Stomach (tissue), 9 donors: ENCODE measurements around the gene OLFML1. TPM values are rescaled to one million over a fixed set of nuclear protein-coding genes. Genes with fewer than 3 reads are reported as not detected.

Source experiments
- DNase-seq, 2 donors: peaks; one replicate each; pipeline versions ENCODE4 v3.0.0 to v3.0.0-alpha.2; 2013 to 2019
- H3K27ac ChIP-seq, 5 donors: fragments of 200-600 bp in 4 of 5; sonication (generic) in 4 of 5; one replicate each; pipeline ENCODE4 v1.5.1; 2013 to 2019; ENCODE audit warnings: mild to moderate bottlenecking in 1 of 5, moderate library complexity in 1 of 5
- H3K27me3 ChIP-seq, 3 donors: fragments of 200-600 bp; sonication (generic); one replicate each; pipeline ENCODE4 v1.5.1; 2017 to 2019; ENCODE audit warnings: mixed run types in 1 of 3
- H3K36me3 ChIP-seq, 4 donors: fragments of 200-600 bp; sonication (generic); 1 replicate in 3 of 4; 2 replicates in 1 of 4; pipeline ENCODE4 v1.5.1; 2016 to 2019
- H3K4me1 ChIP-seq, 4 donors: fragments of 200-600 bp; sonication (generic); one replicate each; pipeline ENCODE4 v1.5.1; 2016 to 2019
- H3K4me3 ChIP-seq, 4 donors: fragments of 200-600 bp; sonication (generic) in 3 of 4; one replicate each; pipeline ENCODE4 v1.5.1; 2016 to 2019; ENCODE audit warnings: mild to moderate bottlenecking in 1 of 4
- H3K9me3 ChIP-seq, 4 donors: fragments of 200-600 bp; sonication (generic); one replicate each; pipeline ENCODE4 v1.5.1; 2016 to 2019
- CTCF ChIP-seq, 7 experiments: fragments of 450-650 bp in 4 of 7; fragments of 200-600 bp in 3 of 7; sonication (generic) in 3 of 7; IDR thresholded peaks; one replicate each; pipeline ENCODE4 v1.5.1; 2016 to 2019; ENCODE audit warnings: antibody characterized with exemption in 7 of 7, control low read depth in 2 of 7, mild to moderate bottlenecking in 1 of 7
- EP300 ChIP-seq: sonication (generic); formaldehyde crosslinking; IDR thresholded peaks from one replicate; pipeline ENCODE4 v1.6.1; 2017; ENCODE audit warnings: antibody characterized with exemption
- POLR2A ChIP-seq, 4 donors: fragments of 450-650 bp; IDR thresholded peaks; one replicate each; pipeline ENCODE4 v1.6.1; 2016; ENCODE audit warnings: antibody characterized with exemption in 4 of 4, control low read depth in 2 of 4, mild to moderate bottlenecking in 1 of 4, moderate library complexity in 1 of 4
- POLR2AphosphoS5 ChIP-seq, 3 donors: sonication (generic); formaldehyde crosslinking; IDR thresholded peaks; one replicate each; pipeline ENCODE4 v1.6.1; 2016; ENCODE audit warnings: antibody characterized with exemption in 3 of 3
- WGBS, 5 donors: extraction: QIAGEN DNeasy Blood & Tissue Kit in 3 of 5; methylation state at CpG; one replicate each; pipeline versions ENCODE4 v1.1.5 to v1.1.7; 2013 to 2018; 5-methylcytosine and 5-hydroxymethylcytosine counted together
- intact Hi-C: fragments of 100-400 bp; cut with DNase I; formaldehyde crosslinking; loops from one replicate; pipeline ENCODE4 v1.15.1; 2023; ENCODE audit warnings: low total_unique reads
- polyA plus RNA-seq, 3 donors: library from polyadenylated mRNA; stranded (reverse); fragments of 200-250 nt; gene quantifications; one replicate each; pipeline ENCODE4 v1.2.3, GENCODE V29; 2013
- total RNA-seq, 5 donors: library from RNA; depleted of rRNA; stranded (reverse); fragments of >200 nt; gene quantifications; one replicate each; pipeline versions ENCODE4 v1.1.0 to v1.2.3, GENCODE V29; 2014 to 2016
- donor health status: healthy with polysubstance abuse.
- donor health status: Bipolar disorder and iron deficiency.
- donor health status: healthy.

Gene OLFML1
- total and polyA plus RNA-seq, 8 donors, result 0.90 to 14.9 (median 2.6) TPM; not detected in 3

GRCh38 chr11:7508087-7508486 lies 22.8 kb downstream of the OLFML1 start:
- no peak overlapping the region for H3K27ac ChIP-seq
- no peak for DNase-seq
- H3K4me1 ChIP-seq, result peaks cover 21 to 25% (median 23%) of the 10 kb centered on the region in 4 donors
- no peaks in the 10 kb centered on the region for H3K9me3 ChIP-seq
- no peak overlapping the region for H3K4me3 ChIP-seq
- no peaks in the 10 kb centered on the region for H3K36me3 ChIP-seq
- no peak for TF ChIP-seq EP300
- no peak for TF ChIP-seq CTCF (IDR thresholded peaks at IDR 0.05)
- TF ChIP-seq POLR2A (IDR thresholded peaks at IDR 0.05), result no peak
- no peak for TF ChIP-seq POLR2AphosphoS5 (IDR thresholded peaks at IDR 0.05)
- intact Hi-C loops, result loop anchor here (10.0 kb wide), 1 partner anchor 177 kb away; no protein-coding TSS in a partner anchor
- 55 to 73% (median 61%) methylated on average over 3 of the region's 3 CpGs for WGBS, 5 donors
- no peaks in the 10 kb centered on the region for H3K27me3 ChIP-seq

GRCh38 chr11:7509966-7510365 lies 24.7 kb downstream of the OLFML1 start:
- no peak for TF ChIP-seq CTCF (IDR thresholded peaks at IDR 0.05)
- TF ChIP-seq POLR2AphosphoS5 (IDR thresholded peaks at IDR 0.05), result no peak
- TF ChIP-seq POLR2A (IDR thresholded peaks at IDR 0.05), result no peak
- no peak for TF ChIP-seq EP300
- no peaks in the 10 kb centered on the region for H3K9me3 ChIP-seq
- no peak for DNase-seq
- intact Hi-C loops, result loop anchor here (10.0 kb wide), 1 partner anchor 175 kb away; no protein-coding TSS in a partner anchor
- H3K4me3 ChIP-seq, result no peak overlapping the region
- H3K27me3 ChIP-seq, result no peaks in the 10 kb centered on the region
- peaks cover 21 to 37% (median 34%) of the 10 kb centered on the region in 4 donors for H3K4me1 ChIP-seq
- no peaks in the 10 kb centered on the region for H3K36me3 ChIP-seq
- no peak overlapping the region for H3K27ac ChIP-seq
- WGBS, 5 donors, result 90 to 98% (median 97%) methylated on average over 2 of the region's 2 CpGs

- TF ChIP-seq CTCF (IDR thresholded peaks at IDR 0.05), result no peak
- TF ChIP-seq POLR2AphosphoS5 (IDR thresholded peaks at IDR 0.05), result peak in 2 of 3 donors; percentile 18 to 37
- H3K9me3 ChIP-seq, result no peaks in the 10 kb centered on the region
- intact Hi-C loops, result no loop called here
- DNase-seq, result peak; percentile 73 to 80
- WGBS, 5 donors, result 11 to 25% (median 17%) methylated on average over 5 of the region's 5 CpGs
- no peaks in the 10 kb centered on the region for H3K27me3 ChIP-seq
- no peaks in the 10 kb centered on the region for H3K36me3 ChIP-seq
- peak overlapping the region; percentile 27 to 91 (median 89) for H3K27ac ChIP-seq
- peaks cover 21 to 47% (median 41%) of the 10 kb centered on the region in 4 donors for H3K4me1 ChIP-seq
- H3K4me3 ChIP-seq, result no peak overlapping the region
Observed at GRCh38 chr11:7511401-7511800, 26.1 kb downstream of the OLFML1 start.

GRCh38 chr11:7512525-7513233 lies 27.4 kb downstream of the OLFML1 start:
- no peaks in the 10 kb centered on the region for H3K27me3 ChIP-seq
- H3K27ac ChIP-seq, result peak overlapping the region; percentile 86 to 91 (median 89)
- no peaks in the 10 kb centered on the region for H3K9me3 ChIP-seq
- H3K4me1 ChIP-seq, result peaks cover 21 to 47% (median 41%) of the 10 kb centered on the region in 4 donors
- TF ChIP-seq EP300 (no peak), POLR2A (IDR thresholded peaks at IDR 0.05) (no peak), POLR2AphosphoS5 (IDR thresholded peaks at IDR 0.05) (peak in 2 of 3 donors; percentile 34 to 42), CTCF (IDR thresholded peaks at IDR 0.05) (no peak)
- intact Hi-C loops, result no loop called here
- no peaks in the 10 kb centered on the region for H3K36me3 ChIP-seq
- H3K4me3 ChIP-seq, result peak overlapping the region; percentile 65 to 86 (median 70)
- peak; percentile 79 to 83 for DNase-seq
- WGBS, 5 donors, result 8 to 19% (median 10%) methylated on average over 13 to 18 of the region's 18 CpGs
